ENCODE data around the gene GNG12.

DNA sequence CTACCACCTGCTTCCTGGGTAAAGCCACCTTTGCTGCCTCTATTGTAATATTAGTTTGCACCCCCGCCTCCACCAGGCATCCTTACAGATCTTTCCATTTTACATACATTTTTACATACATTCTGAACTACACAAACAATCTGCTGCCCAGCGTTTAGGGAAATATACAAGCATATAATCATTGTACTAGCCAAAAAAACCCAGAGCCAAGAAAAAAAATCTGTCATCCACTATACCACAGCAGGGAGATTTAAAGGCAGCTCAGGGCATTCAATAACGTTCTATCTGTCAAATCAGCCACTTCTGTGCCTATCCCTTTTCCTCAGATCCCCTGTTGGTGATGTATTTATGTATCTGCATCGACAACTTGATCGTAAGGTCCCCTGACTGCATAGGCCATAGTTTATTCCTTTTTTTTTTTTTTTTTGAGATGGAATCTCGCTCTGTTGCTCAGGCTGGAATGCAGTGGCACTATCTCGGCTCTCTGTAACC, 43.0 kb downstream of the GNG12 start:
- no peak for TF ChIP-seq EZH2 (IDR thresholded peaks at IDR 0.05; ENCODE audit: insufficient read depth, poor library complexity, severe bottlenecking)
- TF ChIP-seq EZH2phosphoT487 (IDR thresholded peaks at IDR 0.05; ENCODE audit: insufficient read depth, low read depth), result no peak
